Stomach (tissue), 9 donors: ENCODE results near the gene OSBPL2. TPM values are rescaled to one million over a fixed set of nuclear protein-coding genes. Genes with fewer than 3 reads are reported as not detected.

Experiments used
- DNase-seq, 2 donors: peaks; one replicate each; pipeline versions ENCODE4 v3.0.0 to v3.0.0-alpha.2; 2013 to 2019
- H3K27ac ChIP-seq, 5 donors: fragments of 200-600 bp in 4 of 5; sonication (generic) in 4 of 5; one replicate each; pipeline ENCODE4 v1.5.1; 2013 to 2019; ENCODE audit warnings: mild to moderate bottlenecking in 1 of 5, moderate library complexity in 1 of 5
- H3K27me3 ChIP-seq, 3 donors: fragments of 200-600 bp; sonication (generic); one replicate each; pipeline ENCODE4 v1.5.1; 2017 to 2019; ENCODE audit warnings: mixed run types in 1 of 3
- H3K36me3 ChIP-seq, 4 donors: fragments of 200-600 bp; sonication (generic); 1 replicate in 3 of 4; 2 replicates in 1 of 4; pipeline ENCODE4 v1.5.1; 2016 to 2019
- H3K4me1 ChIP-seq, 4 donors: fragments of 200-600 bp; sonication (generic); one replicate each; pipeline ENCODE4 v1.5.1; 2016 to 2019
- H3K4me3 ChIP-seq, 4 donors: fragments of 200-600 bp; sonication (generic) in 3 of 4; one replicate each; pipeline ENCODE4 v1.5.1; 2016 to 2019; ENCODE audit warnings: mild to moderate bottlenecking in 1 of 4
- H3K9me3 ChIP-seq, 4 donors: fragments of 200-600 bp; sonication (generic); one replicate each; pipeline ENCODE4 v1.5.1; 2016 to 2019
- EP300 ChIP-seq: sonication (generic); formaldehyde crosslinking; IDR thresholded peaks from one replicate; pipeline ENCODE4 v1.6.1; 2017; ENCODE audit warnings: antibody characterized with exemption
- POLR2A ChIP-seq, 4 donors: fragments of 450-650 bp; IDR thresholded peaks; one replicate each; pipeline ENCODE4 v1.6.1; 2016; ENCODE audit warnings: antibody characterized with exemption in 4 of 4, control low read depth in 2 of 4, mild to moderate bottlenecking in 1 of 4, moderate library complexity in 1 of 4
- POLR2AphosphoS5 ChIP-seq, 3 donors: sonication (generic); formaldehyde crosslinking; IDR thresholded peaks; one replicate each; pipeline ENCODE4 v1.6.1; 2016; ENCODE audit warnings: antibody characterized with exemption in 3 of 3
- WGBS, 5 donors: extraction: QIAGEN DNeasy Blood & Tissue Kit in 3 of 5; methylation state at CpG; one replicate each; pipeline versions ENCODE4 v1.1.5 to v1.1.7; 2013 to 2018; 5-methylcytosine and 5-hydroxymethylcytosine counted together
- intact Hi-C: fragments of 100-400 bp; cut with DNase I; formaldehyde crosslinking; loops from one replicate; pipeline ENCODE4 v1.15.1; 2023; ENCODE audit warnings: low total_unique reads
- polyA plus RNA-seq, 3 donors: library from polyadenylated mRNA; stranded (reverse); fragments of 200-250 nt; gene quantifications; one replicate each; pipeline ENCODE4 v1.2.3, GENCODE V29; 2013
- total RNA-seq, 5 donors: library from RNA; depleted of rRNA; stranded (reverse); fragments of >200 nt; gene quantifications; one replicate each; pipeline versions ENCODE4 v1.1.0 to v1.2.3, GENCODE V29; 2014 to 2016
- TF ChIP-seq, protein P1 (sequence below), 7 experiments: fragments of 450-650 bp in 4 of 7; fragments of 200-600 bp in 3 of 7; sonication (generic) in 3 of 7; IDR thresholded peaks; one replicate each; pipeline ENCODE4 v1.5.1; 2016 to 2019; ENCODE audit warnings: antibody characterized with exemption in 7 of 7, control low read depth in 2 of 7, mild to moderate bottlenecking in 1 of 7
- donor health status: healthy with polysubstance abuse.
- donor health status: Bipolar disorder and iron deficiency.
- donor health status: healthy.

Gene OSBPL2
- total and polyA plus RNA-seq, 8 donors = 15.1 to 83.4 (median 36.7) TPM

DNA sequence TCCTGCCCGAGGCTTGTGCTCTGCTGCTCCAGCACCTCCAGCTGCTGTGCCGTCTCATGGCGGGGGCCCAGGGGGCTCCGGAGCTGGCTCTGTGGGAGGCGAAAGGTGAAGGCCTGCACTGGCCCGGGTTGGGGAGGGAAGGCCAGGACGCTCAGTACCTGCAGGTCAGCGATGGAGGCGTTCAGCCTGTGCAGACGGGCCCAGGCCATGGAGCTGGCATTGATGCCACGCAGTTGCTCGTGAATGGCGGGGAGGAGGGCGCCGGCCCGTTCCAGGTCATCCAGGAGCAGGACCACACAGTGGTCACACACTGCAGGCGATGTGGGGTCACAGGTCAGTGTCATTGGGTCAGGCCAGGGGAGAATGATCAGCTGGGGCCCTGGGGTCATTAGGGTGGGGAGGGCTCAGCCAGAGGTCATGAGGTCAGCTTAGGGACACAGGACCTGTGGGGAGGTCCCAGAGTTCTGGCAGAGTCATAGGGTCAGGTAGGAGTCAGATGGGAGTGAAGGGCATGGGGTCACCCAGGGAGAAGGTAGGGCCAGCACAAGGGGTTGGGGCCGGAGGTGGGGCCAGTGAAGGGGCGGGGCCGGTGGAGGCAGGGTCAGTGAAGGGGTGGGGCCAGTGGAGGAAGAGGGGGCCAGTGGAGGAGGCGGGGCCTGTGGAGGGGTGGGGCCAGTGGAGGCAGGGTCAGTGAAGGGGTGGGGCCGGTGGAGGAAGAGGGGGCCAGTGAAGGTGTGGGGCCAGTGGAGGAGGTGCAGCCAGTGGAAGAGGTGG is 82.4 kb downstream of the OSBPL2 start:
- H3K9me3 ChIP-seq = no peaks in the 10 kb centered on the region
- H3K27me3 ChIP-seq = no peaks in the 10 kb centered on the region
- DNase-seq = peak in 1 of 2 donors; percentile 49
- H3K27ac ChIP-seq = peak overlapping the region in 1 of 5 donors; percentile 35
- WGBS, 5 donors = 86 to 92% (median 90%) methylated on average over 18 to 22 of the region's 22 CpGs
- H3K4me3 ChIP-seq = no peak overlapping the region
- intact Hi-C loops = no loop called here
- no peaks in the 10 kb centered on the region for H3K4me1 ChIP-seq
- TF ChIP-seq, protein P1, sequence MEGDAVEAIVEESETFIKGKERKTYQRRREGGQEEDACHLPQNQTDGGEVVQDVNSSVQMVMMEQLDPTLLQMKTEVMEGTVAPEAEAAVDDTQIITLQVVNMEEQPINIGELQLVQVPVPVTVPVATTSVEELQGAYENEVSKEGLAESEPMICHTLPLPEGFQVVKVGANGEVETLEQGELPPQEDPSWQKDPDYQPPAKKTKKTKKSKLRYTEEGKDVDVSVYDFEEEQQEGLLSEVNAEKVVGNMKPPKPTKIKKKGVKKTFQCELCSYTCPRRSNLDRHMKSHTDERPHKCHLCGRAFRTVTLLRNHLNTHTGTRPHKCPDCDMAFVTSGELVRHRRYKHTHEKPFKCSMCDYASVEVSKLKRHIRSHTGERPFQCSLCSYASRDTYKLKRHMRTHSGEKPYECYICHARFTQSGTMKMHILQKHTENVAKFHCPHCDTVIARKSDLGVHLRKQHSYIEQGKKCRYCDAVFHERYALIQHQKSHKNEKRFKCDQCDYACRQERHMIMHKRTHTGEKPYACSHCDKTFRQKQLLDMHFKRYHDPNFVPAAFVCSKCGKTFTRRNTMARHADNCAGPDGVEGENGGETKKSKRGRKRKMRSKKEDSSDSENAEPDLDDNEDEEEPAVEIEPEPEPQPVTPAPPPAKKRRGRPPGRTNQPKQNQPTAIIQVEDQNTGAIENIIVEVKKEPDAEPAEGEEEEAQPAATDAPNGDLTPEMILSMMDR (IDR thresholded peaks at IDR 0.05) = no peak
- no peak for TF ChIP-seq EP300
- no peak for TF ChIP-seq POLR2AphosphoS5 (IDR thresholded peaks at IDR 0.05)
- no peak for TF ChIP-seq POLR2A (IDR thresholded peaks at IDR 0.05)
- H3K36me3 ChIP-seq = peaks cover 54 to 88% (median 84%) of the 10 kb centered on the region in 4 donors

DNA sequence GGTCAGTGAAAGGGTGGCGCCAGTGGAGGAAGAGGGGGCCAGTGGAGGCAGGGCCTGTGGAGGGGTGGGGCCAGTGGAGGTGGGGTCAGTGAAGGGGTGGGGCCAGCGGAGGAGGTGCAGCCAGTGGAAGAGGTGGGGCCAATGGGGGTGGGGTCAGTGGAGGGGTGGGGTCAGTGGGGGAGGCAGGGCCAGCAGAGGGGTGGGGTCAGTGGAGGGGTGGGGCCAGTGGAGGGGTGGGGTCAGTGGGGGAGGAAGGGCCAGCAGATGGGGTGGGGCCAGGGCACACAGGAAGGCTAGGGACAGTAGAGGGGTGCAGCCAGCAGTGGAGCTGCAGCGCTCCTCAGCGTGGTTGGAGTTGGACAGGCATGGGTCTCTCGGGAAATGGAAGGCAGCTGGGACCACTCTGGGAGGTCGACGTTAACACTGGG is 83.2 kb downstream of the OSBPL2 start:
- DNase-seq = no peak
- peaks cover 51 to 88% (median 84%) of the 10 kb centered on the region in 4 donors for H3K36me3 ChIP-seq
- TF ChIP-seq POLR2A (IDR thresholded peaks at IDR 0.05) (no peak), POLR2AphosphoS5 (IDR thresholded peaks at IDR 0.05) (no peak), EP300 (no peak)
- TF ChIP-seq, protein P1 (IDR thresholded peaks at IDR 0.05) = no peak
- 86 to 93% (median 90%) methylated on average over 6 to 7 of the region's 7 CpGs for WGBS, 5 donors
- H3K9me3 ChIP-seq = no peaks in the 10 kb centered on the region
- peak overlapping the region in 1 of 5 donors; percentile 24 for H3K27ac ChIP-seq
- no peak overlapping the region for H3K4me3 ChIP-seq
- no peaks in the 10 kb centered on the region for H3K27me3 ChIP-seq
- intact Hi-C loops = no loop called here
- H3K4me1 ChIP-seq = no peaks in the 10 kb centered on the region

DNA sequence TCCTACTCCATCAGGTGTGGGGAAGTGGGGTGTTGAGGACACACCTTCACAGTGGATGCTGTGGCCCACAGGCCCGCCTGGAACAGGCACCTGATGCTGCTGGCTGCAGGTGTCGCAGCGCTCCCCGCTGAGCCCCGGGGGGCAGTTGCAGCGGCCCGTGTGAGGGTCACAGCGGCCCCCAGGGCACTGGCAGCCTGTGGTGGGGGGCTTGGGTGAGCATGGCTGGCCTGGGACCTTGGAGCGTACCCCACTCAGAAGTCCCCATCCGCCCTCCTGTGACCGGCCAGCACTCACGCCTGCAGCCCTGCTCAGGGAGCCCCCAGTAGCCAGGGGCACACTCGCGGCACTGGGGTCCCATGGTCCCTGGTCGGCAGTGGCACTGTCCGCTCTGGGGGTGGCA is 83.7 kb downstream of the OSBPL2 start:
- intact Hi-C loops = no loop called here

DNA sequence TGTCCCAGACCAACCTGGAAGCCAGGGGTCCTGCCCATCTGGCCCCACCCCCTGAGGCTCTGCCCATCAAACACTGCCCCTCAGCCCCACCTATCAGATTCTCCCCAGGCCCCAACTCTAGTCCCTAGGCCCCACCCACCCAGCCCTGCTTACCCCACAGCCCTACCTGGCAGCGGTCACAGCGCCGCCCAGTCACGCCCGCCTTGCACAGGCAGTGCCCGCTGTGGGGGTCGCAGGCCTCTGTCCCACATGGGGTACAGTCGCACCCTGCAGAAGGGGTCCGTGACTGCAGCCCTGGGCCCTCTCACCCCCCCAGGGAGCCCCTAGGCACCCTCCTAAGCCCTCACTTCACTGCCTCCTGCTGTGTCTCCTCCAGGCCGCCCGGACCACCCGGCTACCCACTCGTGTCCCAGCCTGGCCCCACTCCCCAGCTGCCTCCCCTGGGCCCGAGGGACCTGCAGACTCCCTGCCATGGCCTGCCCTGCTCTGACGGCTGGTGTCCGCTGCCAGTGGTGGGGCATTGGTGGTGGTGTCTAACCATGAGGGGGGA is 84.2 kb downstream of the OSBPL2 start:
- 85 to 95% (median 89%) methylated on average over 10 to 16 of the region's 16 CpGs for WGBS, 5 donors
- H3K9me3 ChIP-seq = no peaks in the 10 kb centered on the region
- H3K4me1 ChIP-seq = no peaks in the 10 kb centered on the region
- H3K27ac ChIP-seq = no peak overlapping the region
- no peak for DNase-seq
- no peaks in the 10 kb centered on the region for H3K27me3 ChIP-seq
- intact Hi-C loops = no loop called here
- peaks cover 51 to 88% (median 84%) of the 10 kb centered on the region in 4 donors for H3K36me3 ChIP-seq
- no peak overlapping the region for H3K4me3 ChIP-seq
- TF ChIP-seq EP300 = no peak
- TF ChIP-seq, protein P1 (IDR thresholded peaks at IDR 0.05) = no peak
- TF ChIP-seq POLR2A (IDR thresholded peaks at IDR 0.05) = no peak
- TF ChIP-seq POLR2AphosphoS5 (IDR thresholded peaks at IDR 0.05) = no peak

More for the DNA sequence above, 83.7 kb downstream of the OSBPL2 start:
- no peak for TF ChIP-seq POLR2A (IDR thresholded peaks at IDR 0.05)
- TF ChIP-seq, protein P1 (IDR thresholded peaks at IDR 0.05) = no peak
- Histone ChIP-seq H3K4me1 (no peaks in the 10 kb centered on the region), H3K27me3 (no peaks in the 10 kb centered on the region), H3K9me3 (no peaks in the 10 kb centered on the region), H3K27ac (peak overlapping the region in 1 of 5 donors; percentile 24), H3K36me3 (peaks cover 51 to 88% (median 84%) of the 10 kb centered on the region in 4 donors), H3K4me3 (no peak overlapping the region)
- WGBS, 5 donors = 90 to 100% (median 97%) methylated on average over 2 to 16 of the region's 16 CpGs
- no peak for DNase-seq
